LNCaP clone FGC (cell line): ENCODE data around the gene LCP1.

Experiments used
- DNase-seq: peaks from one replicate; pipeline ENCODE4 v3.0.0-alpha.2; 2011; ENCODE audit warnings: low read depth
- H3K4me3 ChIP-seq: 2 replicates; pipeline ENCODE4 v1.5.1; 2011; ENCODE audit warnings: mild to moderate bottlenecking, low read depth, low read length, control low read depth
- TF ChIP-seq, protein P1 (sequence below): IDR thresholded peaks from 2 replicates; pipeline ENCODE4 v1.5.1; 2012; ENCODE audit warnings: mild to moderate bottlenecking; ENCODE audit not compliant: control insufficient read depth, insufficient read depth; ENCODE audit errors: extremely low read depth

Gene LCP1

DNA sequence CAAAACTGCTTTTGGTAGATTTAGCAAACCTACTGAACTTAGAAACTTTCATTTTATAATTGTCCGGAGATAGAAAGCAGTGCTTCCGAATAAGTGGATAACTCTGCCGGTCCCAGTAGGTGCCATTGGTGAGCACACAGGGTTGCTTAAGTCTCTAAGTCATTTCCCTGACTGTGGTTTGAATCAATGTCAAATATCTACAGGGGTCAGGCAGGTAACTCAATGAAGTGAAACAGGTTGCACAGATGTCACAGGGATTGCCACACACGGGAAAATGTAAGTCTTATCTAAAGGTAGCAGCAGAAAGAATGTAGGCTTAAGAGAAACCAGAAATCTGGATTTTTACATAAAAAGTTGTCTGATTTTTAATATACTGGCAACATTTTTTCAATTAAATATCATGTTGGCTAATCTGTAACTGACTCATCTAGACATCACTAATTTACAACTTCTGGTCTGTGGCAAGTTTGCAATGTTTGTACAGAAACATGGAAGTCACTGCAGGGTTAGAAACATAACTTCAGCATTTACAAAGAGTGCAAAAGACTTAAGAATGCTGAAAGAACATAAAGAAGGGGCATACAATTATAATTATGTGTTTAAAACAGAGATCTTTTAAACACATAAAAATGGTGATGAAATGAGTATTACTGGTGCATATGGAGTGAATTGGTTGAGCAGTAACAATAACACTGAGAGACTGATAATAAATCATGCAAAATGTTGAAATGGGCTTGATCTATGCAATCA, 15.5 kb upstream of the LCP1 start:
- no peak for DNase-seq

DNA sequence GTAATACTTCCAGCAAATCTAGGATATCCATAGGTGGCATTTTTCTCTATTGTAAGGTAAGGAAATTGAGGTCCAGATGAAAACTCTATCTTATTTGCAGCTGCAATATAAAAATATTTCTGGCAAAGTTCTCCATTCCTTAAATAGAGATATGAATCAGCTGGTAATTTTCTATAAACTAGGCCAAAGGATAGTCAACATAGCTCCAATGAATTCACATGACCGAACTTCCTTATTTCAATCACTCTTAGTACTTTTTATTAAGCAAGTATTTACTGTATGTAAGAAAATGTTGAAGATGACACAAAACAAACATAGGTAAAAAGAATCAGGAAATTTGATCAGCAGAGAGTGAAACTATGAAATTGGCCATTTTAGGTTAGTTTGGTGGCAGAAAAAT, 13.0 kb upstream of the LCP1 start:
- DNase-seq, result no peak
- no peak overlapping the region for H3K4me3 ChIP-seq
- TF ChIP-seq, protein P1, sequence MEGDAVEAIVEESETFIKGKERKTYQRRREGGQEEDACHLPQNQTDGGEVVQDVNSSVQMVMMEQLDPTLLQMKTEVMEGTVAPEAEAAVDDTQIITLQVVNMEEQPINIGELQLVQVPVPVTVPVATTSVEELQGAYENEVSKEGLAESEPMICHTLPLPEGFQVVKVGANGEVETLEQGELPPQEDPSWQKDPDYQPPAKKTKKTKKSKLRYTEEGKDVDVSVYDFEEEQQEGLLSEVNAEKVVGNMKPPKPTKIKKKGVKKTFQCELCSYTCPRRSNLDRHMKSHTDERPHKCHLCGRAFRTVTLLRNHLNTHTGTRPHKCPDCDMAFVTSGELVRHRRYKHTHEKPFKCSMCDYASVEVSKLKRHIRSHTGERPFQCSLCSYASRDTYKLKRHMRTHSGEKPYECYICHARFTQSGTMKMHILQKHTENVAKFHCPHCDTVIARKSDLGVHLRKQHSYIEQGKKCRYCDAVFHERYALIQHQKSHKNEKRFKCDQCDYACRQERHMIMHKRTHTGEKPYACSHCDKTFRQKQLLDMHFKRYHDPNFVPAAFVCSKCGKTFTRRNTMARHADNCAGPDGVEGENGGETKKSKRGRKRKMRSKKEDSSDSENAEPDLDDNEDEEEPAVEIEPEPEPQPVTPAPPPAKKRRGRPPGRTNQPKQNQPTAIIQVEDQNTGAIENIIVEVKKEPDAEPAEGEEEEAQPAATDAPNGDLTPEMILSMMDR, result no peak

More for the DNA sequence above, 15.5 kb upstream of the LCP1 start:
- no peak overlapping the region for H3K4me3 ChIP-seq
- TF ChIP-seq, protein P1, result no peak

DNA sequence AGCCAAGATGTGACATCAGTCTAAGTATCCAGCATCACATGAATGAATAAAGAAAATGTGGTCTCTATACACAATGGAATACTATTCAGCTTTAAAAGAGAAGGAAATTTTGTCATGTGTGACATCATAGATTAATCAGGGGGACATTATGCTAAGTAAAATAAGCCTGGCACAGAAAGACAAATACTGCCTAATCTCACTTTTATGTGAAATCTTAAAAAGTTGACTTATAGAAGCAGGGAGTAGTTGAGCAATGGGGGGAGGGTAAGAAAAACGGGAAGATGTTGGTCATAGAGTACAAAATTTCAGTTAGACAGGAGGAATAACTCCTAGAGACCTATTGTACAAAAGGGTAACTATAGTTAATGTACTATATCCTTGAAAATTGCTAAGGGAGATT, 10.4 kb upstream of the LCP1 start:
- TF ChIP-seq, protein P1, result no peak
- DNase-seq, result no peak
- no peak overlapping the region for H3K4me3 ChIP-seq

DNA sequence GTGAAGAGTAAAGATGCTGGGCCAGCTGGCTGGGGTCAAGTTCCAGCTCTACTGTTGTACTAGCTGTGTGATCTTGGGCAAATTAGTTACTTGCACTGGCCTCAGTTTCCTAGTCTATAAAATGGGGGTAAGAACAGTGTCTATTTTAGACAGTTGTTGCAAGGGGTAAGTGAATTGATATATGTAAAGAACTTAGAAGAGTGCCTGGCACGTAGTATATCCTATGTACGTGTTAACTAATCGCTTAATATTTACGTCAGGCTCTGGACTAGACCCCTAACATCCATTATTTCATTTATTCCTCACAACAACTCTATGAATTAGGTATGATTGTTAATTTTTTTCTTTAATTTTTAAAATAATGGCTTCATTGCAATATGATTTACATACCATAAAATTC, 3.7 kb upstream of the LCP1 start:
- no peak for DNase-seq
- TF ChIP-seq, protein P1, result no peak
- H3K4me3 ChIP-seq, result no peak overlapping the region

DNA sequence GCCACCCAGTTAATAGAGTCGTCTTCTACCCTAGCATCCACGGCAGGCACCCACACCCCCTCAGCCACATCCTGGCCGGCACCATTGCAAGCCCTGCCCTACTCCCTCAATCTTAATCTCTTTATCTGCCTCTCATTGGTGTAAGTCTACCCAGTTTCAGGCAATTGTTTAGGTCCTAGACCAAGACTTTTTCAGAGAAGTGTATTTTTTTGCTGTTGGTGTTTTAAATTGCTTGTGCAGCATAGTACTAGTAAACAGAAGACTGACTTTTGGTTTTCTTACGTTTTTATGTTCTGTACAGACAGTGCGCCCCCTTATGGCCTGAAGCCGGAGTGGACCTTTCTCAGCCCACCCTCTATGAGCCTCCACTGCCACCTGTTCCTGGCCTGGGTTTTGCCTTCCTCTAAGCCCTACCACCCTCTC, 2.3 kb upstream of the LCP1 start:
- TF ChIP-seq, protein P1, result peak; percentile 43
- DNase-seq, result no peak
- no peak overlapping the region for H3K4me3 ChIP-seq

DNA sequence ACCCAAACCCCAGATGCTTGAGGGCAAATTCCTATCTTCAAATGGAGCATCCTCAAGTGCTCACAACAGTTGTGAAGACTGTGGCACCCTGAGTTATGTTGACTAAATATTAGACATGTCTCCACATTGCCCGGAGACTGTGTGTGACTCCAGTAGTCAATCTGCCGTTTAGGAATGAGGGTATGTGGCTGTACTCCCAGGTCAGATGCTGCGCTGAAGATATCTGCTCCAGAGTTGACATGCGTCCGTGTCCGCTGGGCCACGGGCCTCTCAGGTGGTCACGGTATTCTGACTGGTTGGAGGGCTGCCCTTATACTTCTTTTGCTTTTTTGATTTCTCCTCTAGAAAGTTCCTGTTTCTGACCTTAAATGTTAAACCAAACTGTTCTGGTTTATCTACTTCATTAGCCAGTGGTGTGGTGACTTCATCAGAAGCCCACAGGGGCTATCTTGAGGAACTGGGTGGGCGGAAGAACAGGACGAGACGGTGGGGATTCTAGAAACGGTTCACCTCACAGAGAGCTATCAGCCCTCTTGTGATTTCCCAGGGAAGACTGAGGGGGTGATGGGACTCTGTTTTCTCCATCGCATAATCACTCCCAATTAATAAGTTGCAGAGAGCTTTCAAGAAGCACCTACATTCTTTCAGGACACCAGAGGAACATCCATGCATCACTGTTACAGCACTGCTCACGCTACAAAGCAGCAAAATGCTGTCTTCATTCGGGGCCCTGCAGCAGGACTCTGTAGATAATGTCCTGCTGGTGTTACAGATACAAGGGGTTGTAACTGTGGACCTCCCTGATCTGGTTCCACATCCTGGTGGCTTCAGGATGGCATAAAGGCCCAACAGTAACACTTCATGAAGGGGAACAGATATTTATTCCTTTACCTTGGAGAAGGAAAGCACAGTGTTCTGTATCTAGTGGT, 1.3 kb upstream of the LCP1 start:
- H3K4me3 ChIP-seq, result no peak overlapping the region
- TF ChIP-seq, protein P1, result no peak
- DNase-seq, result no peak
